NCI-H748 (cell line): ENCODE data around the gene DOP1B.
"Not testable (repeated sequence)": the region's sequence is repeated elsewhere in the genome, so short reads cannot be mapped to it uniquely, and the experiment has no call there.

Experiments
- DNase-seq: peaks from one replicate; lab custom pipeline; 2025; ENCODE audit not compliant: unreplicated experiment; lab: John Stamatoyannopoulos, UW

DOP1B gene

GRCh38 chr21:36135391-36136102 lies 21.1 kb upstream of the DOP1B start:
- DNase-seq = peak; percentile 84

GRCh38 chr21:36139791-36140190 lies 16.8 kb upstream of the DOP1B start:
- DNase-seq = not testable (repeated sequence)

GRCh38 chr21:36141513-36141925 lies 15.1 kb upstream of the DOP1B start:
- peak; percentile 96 for DNase-seq

- DNase-seq = not testable (repeated sequence)
These were observed 12.4 kb upstream of the DOP1B start for GRCh38 chr21:36144233-36144632.

- DNase-seq = no peak
These were observed 11.4 kb upstream of the DOP1B start for GRCh38 chr21:36145259-36145658.

- DNase-seq = no peak
These were observed 8.7 kb upstream of the DOP1B start for GRCh38 chr21:36147911-36148310.

GRCh38 chr21:36148886-36149285 lies 7.7 kb upstream of the DOP1B start:
- no peak for DNase-seq

GRCh38 chr21:36149788-36150711 lies 6.6 kb upstream of the DOP1B start:
- no peak for DNase-seq

- peak; percentile 72 for DNase-seq
These were observed 853 bp upstream of the DOP1B start for GRCh38 chr21:36155603-36156338.

- DNase-seq = peak; percentile 95
These were observed 247 bp upstream of the DOP1B start for GRCh38 chr21:36156339-36156814.

- DNase-seq = no peak
These were observed 2.8 kb downstream of the DOP1B start for GRCh38 chr21:36159356-36159921.

- no peak for DNase-seq
These were observed 4.2 kb downstream of the DOP1B start for GRCh38 chr21:36160850-36161178.

GRCh38 chr21:36162631-36163030 lies 6.0 kb downstream of the DOP1B start:
- no peak for DNase-seq

- peak; percentile 54 for DNase-seq
These were observed 7.4 kb downstream of the DOP1B start for GRCh38 chr21:36163750-36164741.

GRCh38 chr21:36165356-36165755 lies 8.7 kb downstream of the DOP1B start:
- DNase-seq = no peak

GRCh38 chr21:36166705-36167104 lies 10.1 kb downstream of the DOP1B start:
- DNase-seq = no peak

- DNase-seq = no peak
These were observed 10.9 kb downstream of the DOP1B start for GRCh38 chr21:36167541-36167940.

- DNase-seq = no peak
These were observed 13.0 kb downstream of the DOP1B start for GRCh38 chr21:36169470-36170128.

GRCh38 chr21:36170823-36171222 lies 14.2 kb downstream of the DOP1B start:
- no peak for DNase-seq
